Measurements from ENCODE around the gene CRIM1. TPM values are rescaled to one million over a fixed set of nuclear protein-coding genes. Genes with fewer than 3 reads are reported as not detected.

CRIM1 gene
- total and polyA plus RNA-seq, 2 of the 8 experiments (the other 6 are each of a cell fraction or from before 2014, with no cell fraction given) = 9.4 to 28.4 TPM

- no peak for FAIRE-seq
- H4K20me1 ChIP-seq (replicated peaks in 1 of 2; ENCODE audit: control insufficient read depth in 1 of 2, insufficient read depth in 2 of 2, low read length in 2 of 2) = peaks cover 15 to 20% of the 10 kb centered on the region in 2 experiments
- TF ChIP-seq RAD21 (IDR thresholded peaks at IDR 0.05 in 1 of 2, conservative IDR thresholded peaks at IDR 0.05 in 1 of 2; ENCODE audit: low read depth in 2 of 2, low read length in 2 of 2) = peak; percentile 7 to 46; a peak in 3 of 4 replicates
- TF ChIP-seq SAP30 (IDR thresholded peaks at IDR 0.05; ENCODE audit: insufficient read depth, insufficient replicate concordance, low read length) = no peak
- TF ChIP-seq NRF1 (IDR thresholded peaks at IDR 0.05; ENCODE audit: low read depth, low read length) = no peak
- no peak for TF ChIP-seq GABPA (IDR thresholded peaks at IDR 0.05; ENCODE audit: borderline replicate concordance, insufficient read depth, low read length)
- no peak for TF ChIP-seq JUND (IDR thresholded peaks at IDR 0.05; ENCODE audit: low read length)
- TF ChIP-seq, protein P1, sequence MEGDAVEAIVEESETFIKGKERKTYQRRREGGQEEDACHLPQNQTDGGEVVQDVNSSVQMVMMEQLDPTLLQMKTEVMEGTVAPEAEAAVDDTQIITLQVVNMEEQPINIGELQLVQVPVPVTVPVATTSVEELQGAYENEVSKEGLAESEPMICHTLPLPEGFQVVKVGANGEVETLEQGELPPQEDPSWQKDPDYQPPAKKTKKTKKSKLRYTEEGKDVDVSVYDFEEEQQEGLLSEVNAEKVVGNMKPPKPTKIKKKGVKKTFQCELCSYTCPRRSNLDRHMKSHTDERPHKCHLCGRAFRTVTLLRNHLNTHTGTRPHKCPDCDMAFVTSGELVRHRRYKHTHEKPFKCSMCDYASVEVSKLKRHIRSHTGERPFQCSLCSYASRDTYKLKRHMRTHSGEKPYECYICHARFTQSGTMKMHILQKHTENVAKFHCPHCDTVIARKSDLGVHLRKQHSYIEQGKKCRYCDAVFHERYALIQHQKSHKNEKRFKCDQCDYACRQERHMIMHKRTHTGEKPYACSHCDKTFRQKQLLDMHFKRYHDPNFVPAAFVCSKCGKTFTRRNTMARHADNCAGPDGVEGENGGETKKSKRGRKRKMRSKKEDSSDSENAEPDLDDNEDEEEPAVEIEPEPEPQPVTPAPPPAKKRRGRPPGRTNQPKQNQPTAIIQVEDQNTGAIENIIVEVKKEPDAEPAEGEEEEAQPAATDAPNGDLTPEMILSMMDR (IDR thresholded peaks at IDR 0.05; ENCODE audit: control extremely low read depth in 1 of 3, insufficient read depth in 1 of 3, low read depth in 1 of 3, low read length in 3 of 3) = peak in 2 of 3 experiments; percentile 31 to 44; a peak in 2 of 4 replicates
- TF ChIP-seq SIN3A (conservative IDR thresholded peaks at IDR 0.05 in 1 of 2, IDR thresholded peaks at IDR 0.05 in 1 of 2; ENCODE audit: low read depth in 1 of 2, low read length in 2 of 2) = peak in 1 of 2 experiments; percentile 4; a peak in 1 of 4 replicates
Observed at GRCh38 chr2:36357847-36358659, 2.5 kb downstream of the CRIM1 start.

More at GRCh38 chr2:36357847-36358659, 2.5 kb downstream of the CRIM1 start:
- H3K9me3 ChIP-seq (ENCODE audit: insufficient read depth in 2 of 2, low read depth in 1 of 2, low read length in 1 of 2) = no peaks in the 10 kb centered on the region
- H4K5ac ChIP-seq (ENCODE audit: insufficient read length, low read depth, low read length) = no peak overlapping the region
- H3K23me2 ChIP-seq (ENCODE audit: low read depth, low read length) = peaks cover 12% of the 10 kb centered on the region
- no peak overlapping the region for H2AK5ac ChIP-seq (ENCODE audit: low read depth, low read length)
- ChIA-PET POLR2A (ENCODE audit: partially characterized antibody) (interaction anchor here (0.6 to 2.3 kb wide), 4 partner anchors 9 to 103 kb away, joined by 3 to 7 read pairs (median 4); no protein-coding TSS in a partner anchor), CTCF (ENCODE audit: partially characterized antibody) (interaction anchor here (0.6 to 2.4 kb wide), 12 partner anchors 9 to 148 kb away, joined by 3 to 15 read pairs (median 3); no protein-coding TSS in a partner anchor)
- H2BK5ac ChIP-seq (ENCODE audit: low read depth, low read length) = no peak overlapping the region
- H3K79me2 ChIP-seq (ENCODE audit: control insufficient read depth in 1 of 2, insufficient read depth in 2 of 2, low read length in 2 of 2) = peaks cover 35 to 78% of the 10 kb centered on the region in 2 experiments
- no peak overlapping the region for H2BK120ac ChIP-seq (replicated peaks; ENCODE audit: low read depth, low read length)
- H3K4me3 ChIP-seq (ENCODE audit: extremely low read depth in 1 of 4, insufficient read depth in 2 of 4, low read depth in 3 of 4, low read length in 4 of 4) = peak overlapping the region; percentile 75 to 93 (median 83)
- H3K56ac ChIP-seq (replicated peaks; ENCODE audit: insufficient read length, low read depth, low read length) = no peak overlapping the region
- peak overlapping the region; percentile 91 for H3K4me2 ChIP-seq (ENCODE audit: insufficient read depth in 1 of 2, low read depth in 2 of 2, low read length in 2 of 2)
- H3K27ac ChIP-seq (ENCODE audit: low read depth, low read length) = no peak overlapping the region
- peaks cover 3 to 28% (median 22%) of the 10 kb centered on the region in 4 experiments; a peak in 6 of 7 replicates for H3K4me1 ChIP-seq (replicated peaks in 1 of 4; ENCODE audit: control insufficient read depth in 3 of 4, insufficient read depth in 4 of 4, low read length in 3 of 4)
- no peak overlapping the region for H2BK15ac ChIP-seq (ENCODE audit: low read length)
- no peak overlapping the region for H2BK12ac ChIP-seq (ENCODE audit: low read depth, low read length)
- WGBS, 2 experiments (ENCODE audit: extremely low coverage in 1 of 2, insufficient coverage in 1 of 2, insufficient read length in 1 of 2, insufficient replicate concordance in 2 of 2, low coverage in 1 of 2, low lambda C conversion rate in 2 of 2, missing lambda C conversion rate in 1 of 2) = 31% methylated on average over 9 of the region's 9 CpGs; no CpG with 5 or more reads in 1 of the 2 experiments
- H3K14ac ChIP-seq (ENCODE audit: insufficient read length) = no peak overlapping the region
- no peak overlapping the region for H2BK20ac ChIP-seq (ENCODE audit: low read length)
- H2AFZ ChIP-seq (ENCODE audit: low read length) = no peak overlapping the region
- H3K27me3 ChIP-seq (replicated peaks in 1 of 4; ENCODE audit: control insufficient read depth in 3 of 4, extremely low read depth in 1 of 4, insufficient read depth in 3 of 4, low read length in 3 of 4) = peaks cover 0 to 6% (median 0%) of the 10 kb centered on the region in 4 experiments; a peak in 2 of 7 replicates
- H3K36me3 ChIP-seq (ENCODE audit: control insufficient read depth in 2 of 4, insufficient read depth in 4 of 4, low read length in 3 of 4) = no peaks in the 10 kb centered on the region; a peak in 1 of 8 replicates
- H3K4ac ChIP-seq (replicated peaks; ENCODE audit: insufficient read length, low read depth, low read length) = no peak overlapping the region
- H3K9ac ChIP-seq (replicated peaks in 1 of 4; ENCODE audit: extremely low read depth in 1 of 4, low read depth in 3 of 4, low read length in 3 of 4) = no peak overlapping the region
- DNase-seq (ENCODE audit: low read depth in 1 of 2, low spot score in 2 of 2) = no peak
- H3K23ac ChIP-seq (ENCODE audit: insufficient read length) = no peak overlapping the region
- H4K8ac ChIP-seq (ENCODE audit: extremely low read depth, insufficient read depth, low read length) = no peak overlapping the region
- H3K18ac ChIP-seq (ENCODE audit: extremely low read depth, low read length) = no peak overlapping the region
- H4K91ac ChIP-seq (replicated peaks; ENCODE audit: insufficient read length, low read length) = no peak overlapping the region
- H3K79me1 ChIP-seq (ENCODE audit: low read depth, low read length) = peaks cover 3% of the 10 kb centered on the region; the same call in 1 of the 2 replicates
